Measurements from ENCODE around the gene KCNA10. TPM values are rescaled to one million over a fixed set of nuclear protein-coding genes. Genes with fewer than 3 reads are reported as not detected.
A peak's percentile ranks its signal among the peaks of the same experiment; 100 is the strongest.

Gene KCNA10
- total and polyA plus RNA-seq, 10 of the 15 experiments (the other 5 are each of a cell fraction or from before 2014, with no cell fraction given), result not detected

DNA sequence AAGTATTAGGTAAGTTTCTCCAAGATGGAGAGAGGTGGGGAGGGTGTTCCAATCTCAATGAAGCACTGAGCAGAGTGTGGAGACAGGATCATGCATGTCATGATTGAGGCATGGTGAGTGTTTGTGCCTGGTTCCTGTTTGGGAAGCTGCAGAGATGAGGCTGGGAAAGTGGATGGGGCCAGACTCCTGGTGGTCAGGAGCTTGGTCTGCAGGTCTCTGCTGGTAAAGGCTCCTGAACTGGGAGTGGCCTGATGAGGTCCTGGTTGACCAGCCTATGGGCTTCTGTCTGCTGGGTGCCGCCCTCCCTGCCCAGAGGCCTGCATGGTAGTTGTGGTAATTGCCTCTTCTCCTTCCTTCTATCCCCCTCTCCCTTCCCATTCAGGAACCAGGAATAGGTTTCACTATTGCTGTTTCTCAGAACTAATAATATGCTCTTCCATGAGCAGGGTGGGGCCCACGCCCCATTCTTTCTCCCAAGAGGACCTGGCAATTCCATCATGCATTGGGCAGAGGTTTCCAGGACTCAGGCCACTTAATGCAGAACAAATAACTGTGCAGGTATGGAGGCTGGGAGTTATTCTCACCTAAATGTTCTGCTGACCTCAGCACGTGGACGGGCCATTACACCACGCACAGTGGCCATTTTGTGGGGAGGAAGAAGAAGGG is 43.5 kb downstream of the KCNA10 start:
- ChIA-PET CTCF (no interaction called here), RAD21 (ENCODE audit: unreplicated experiment) (no interaction called here), POLR2A (no interaction called here), SMC1A (ENCODE audit: uncharacterized antibody, unreplicated experiment) (no interaction called here)
- H4K20me1 ChIP-seq (ENCODE audit: control insufficient read depth, insufficient read depth), result no peaks in the 10 kb centered on the region
- BruUV-seq (replicated peaks), result no TSS peak
- H2AFZ ChIP-seq (ENCODE audit: control insufficient read depth, low read depth, low read length), result no peak overlapping the region
- H3K9ac ChIP-seq (ENCODE audit: control insufficient read depth, insufficient read depth, low read length), result no peak overlapping the region
- DNase-seq (ENCODE audit: low read depth, low spot score), result no peak
- no peak for FAIRE-seq
- no peak overlapping the region for H3K4me2 ChIP-seq (ENCODE audit: control insufficient read depth, insufficient read depth)
- TF ChIP-seq NBN (IDR thresholded peaks at IDR 0.05) (no peak), EED (IDR thresholded peaks at IDR 0.05; ENCODE audit: low read depth) (no peak), ATF2 (IDR thresholded peaks at IDR 0.05; ENCODE audit: low read length) (no peak), NFIC (IDR thresholded peaks at IDR 0.05; ENCODE audit: low read depth, low read length) (no peak), HDAC6 (IDR thresholded peaks at IDR 0.05; ENCODE audit: unreplicated experiment) (no peak), SMAD1 (IDR thresholded peaks at IDR 0.05; ENCODE audit: low read depth, partially characterized antibody) (no peak), CREM (IDR thresholded peaks at IDR 0.05; ENCODE audit: low read depth) (no peak), RBBP5 (conservative IDR thresholded peaks at IDR 0.05) (no peak), ATF7 (IDR thresholded peaks at IDR 0.05; ENCODE audit: low read depth) (no peak), SPI1 (IDR thresholded peaks at IDR 0.05; ENCODE audit: borderline replicate concordance, insufficient read depth, low read depth, low read length) (no peak), MXI1 (IDR thresholded peaks at IDR 0.05; ENCODE audit: low read depth, low read length) (no peak)
- TF ChIP-seq, protein P1, sequence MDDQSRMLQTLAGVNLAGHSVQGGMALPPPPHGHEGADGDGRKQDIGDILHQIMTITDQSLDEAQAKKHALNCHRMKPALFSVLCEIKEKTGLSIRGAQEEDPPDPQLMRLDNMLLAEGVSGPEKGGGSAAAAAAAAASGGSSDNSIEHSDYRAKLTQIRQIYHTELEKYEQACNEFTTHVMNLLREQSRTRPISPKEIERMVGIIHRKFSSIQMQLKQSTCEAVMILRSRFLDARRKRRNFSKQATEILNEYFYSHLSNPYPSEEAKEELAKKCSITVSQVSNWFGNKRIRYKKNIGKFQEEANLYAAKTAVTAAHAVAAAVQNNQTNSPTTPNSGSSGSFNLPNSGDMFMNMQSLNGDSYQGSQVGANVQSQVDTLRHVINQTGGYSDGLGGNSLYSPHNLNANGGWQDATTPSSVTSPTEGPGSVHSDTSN (IDR thresholded peaks at IDR 0.05; ENCODE audit: insufficient replicate concordance, low read depth, low read length), result no peak
- TF ChIP-seq, protein P2, sequence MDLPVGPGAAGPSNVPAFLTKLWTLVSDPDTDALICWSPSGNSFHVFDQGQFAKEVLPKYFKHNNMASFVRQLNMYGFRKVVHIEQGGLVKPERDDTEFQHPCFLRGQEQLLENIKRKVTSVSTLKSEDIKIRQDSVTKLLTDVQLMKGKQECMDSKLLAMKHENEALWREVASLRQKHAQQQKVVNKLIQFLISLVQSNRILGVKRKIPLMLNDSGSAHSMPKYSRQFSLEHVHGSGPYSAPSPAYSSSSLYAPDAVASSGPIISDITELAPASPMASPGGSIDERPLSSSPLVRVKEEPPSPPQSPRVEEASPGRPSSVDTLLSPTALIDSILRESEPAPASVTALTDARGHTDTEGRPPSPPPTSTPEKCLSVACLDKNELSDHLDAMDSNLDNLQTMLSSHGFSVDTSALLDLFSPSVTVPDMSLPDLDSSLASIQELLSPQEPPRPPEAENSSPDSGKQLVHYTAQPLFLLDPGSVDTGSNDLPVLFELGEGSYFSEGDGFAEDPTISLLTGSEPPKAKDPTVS (IDR thresholded peaks at IDR 0.05; ENCODE audit: low read depth, low read length), result no peak
- TF ChIP-seq, protein P3, sequence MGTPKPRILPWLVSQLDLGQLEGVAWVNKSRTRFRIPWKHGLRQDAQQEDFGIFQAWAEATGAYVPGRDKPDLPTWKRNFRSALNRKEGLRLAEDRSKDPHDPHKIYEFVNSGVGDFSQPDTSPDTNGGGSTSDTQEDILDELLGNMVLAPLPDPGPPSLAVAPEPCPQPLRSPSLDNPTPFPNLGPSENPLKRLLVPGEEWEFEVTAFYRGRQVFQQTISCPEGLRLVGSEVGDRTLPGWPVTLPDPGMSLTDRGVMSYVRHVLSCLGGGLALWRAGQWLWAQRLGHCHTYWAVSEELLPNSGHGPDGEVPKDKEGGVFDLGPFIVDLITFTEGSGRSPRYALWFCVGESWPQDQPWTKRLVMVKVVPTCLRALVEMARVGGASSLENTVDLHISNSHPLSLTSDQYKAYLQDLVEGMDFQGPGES (IDR thresholded peaks at IDR 0.05), result no peak
- TF ChIP-seq, protein P4, sequence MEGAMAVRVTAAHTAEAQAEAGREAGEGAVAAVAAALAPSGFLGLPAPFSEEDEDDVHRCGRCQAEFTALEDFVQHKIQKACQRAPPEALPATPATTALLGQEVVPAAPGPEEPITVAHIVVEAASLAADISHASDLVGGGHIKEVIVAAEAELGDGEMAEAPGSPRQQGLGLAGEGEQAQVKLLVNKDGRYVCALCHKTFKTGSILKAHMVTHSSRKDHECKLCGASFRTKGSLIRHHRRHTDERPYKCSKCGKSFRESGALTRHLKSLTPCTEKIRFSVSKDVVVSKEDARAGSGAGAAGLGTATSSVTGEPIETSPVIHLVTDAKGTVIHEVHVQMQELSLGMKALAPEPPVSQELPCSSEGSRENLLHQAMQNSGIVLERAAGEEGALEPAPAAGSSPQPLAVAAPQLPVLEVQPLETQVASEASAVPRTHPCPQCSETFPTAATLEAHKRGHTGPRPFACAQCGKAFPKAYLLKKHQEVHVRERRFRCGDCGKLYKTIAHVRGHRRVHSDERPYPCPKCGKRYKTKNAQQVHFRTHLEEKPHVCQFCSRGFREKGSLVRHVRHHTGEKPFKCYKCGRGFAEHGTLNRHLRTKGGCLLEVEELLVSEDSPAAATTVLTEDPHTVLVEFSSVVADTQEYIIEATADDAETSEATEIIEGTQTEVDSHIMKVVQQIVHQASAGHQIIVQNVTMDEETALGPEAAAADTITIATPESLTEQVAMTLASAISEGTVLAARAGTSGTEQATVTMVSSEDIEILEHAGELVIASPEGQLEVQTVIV (IDR thresholded peaks at IDR 0.05; ENCODE audit: borderline replicate concordance, partially characterized antibody), result no peak
- ATAC-seq, result peak; percentile 53; the same call in 2 of the 3 replicates
- 25% methylated on average over 5 of the region's 5 CpGs for WGBS (ENCODE audit: insufficient coverage, insufficient replicate concordance, low lambda C conversion rate, missing lambda C conversion rate)
- no peaks in the 10 kb centered on the region for H3K9me3 ChIP-seq (replicated peaks; ENCODE audit: control insufficient read depth, insufficient read depth, low read length)
- H3K4me1 ChIP-seq (ENCODE audit: control insufficient read depth, insufficient read depth, low read length), result no peaks in the 10 kb centered on the region
- H3K27me3 ChIP-seq (replicated peaks in 1 of 2; ENCODE audit: control insufficient read depth in 2 of 2, insufficient read depth in 2 of 2, low read length in 1 of 2), result no peaks in the 10 kb centered on the region
- H3K36me3 ChIP-seq (ENCODE audit: control insufficient read depth in 2 of 2, insufficient read depth in 2 of 2, low read length in 1 of 2), result no peaks in the 10 kb centered on the region
- in situ Hi-C loops (cut with MboI), result no loop called here
- no peak overlapping the region for H3K4me3 ChIP-seq
- no peak overlapping the region for H3K27ac ChIP-seq (ENCODE audit: control insufficient read depth, insufficient read depth)
- intact Hi-C loops (cut with micrococcal nuclease; ENCODE audit: unreplicated experiment), result no loop called here
- H3K79me2 ChIP-seq (ENCODE audit: control insufficient read depth, insufficient read depth, low read length), result no peaks in the 10 kb centered on the region
